ENCODE results near the gene DOHH.

DNA sequence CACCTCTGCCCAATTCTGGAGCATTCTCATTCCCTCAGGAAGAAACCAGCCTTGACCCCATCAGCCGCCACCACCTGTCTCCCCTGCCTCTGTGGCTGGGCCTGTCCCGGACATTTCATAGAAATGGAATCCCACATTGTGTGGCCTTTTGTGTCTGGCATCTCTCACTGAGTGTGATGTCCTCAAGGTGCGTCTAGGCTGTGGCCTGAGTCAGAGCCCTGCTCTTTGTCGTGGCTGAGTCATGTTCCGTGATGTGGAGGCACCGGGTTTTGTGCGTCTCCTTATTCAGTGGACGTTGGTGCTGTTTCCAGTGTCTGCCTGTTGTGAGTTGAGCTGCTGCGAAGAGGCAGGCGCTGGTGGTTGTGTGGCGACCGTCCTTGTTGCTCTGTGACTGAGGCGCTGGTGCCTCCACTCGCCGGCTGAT lies 9.1 kb upstream of the DOHH start:
- TF ChIP-seq, protein P1, sequence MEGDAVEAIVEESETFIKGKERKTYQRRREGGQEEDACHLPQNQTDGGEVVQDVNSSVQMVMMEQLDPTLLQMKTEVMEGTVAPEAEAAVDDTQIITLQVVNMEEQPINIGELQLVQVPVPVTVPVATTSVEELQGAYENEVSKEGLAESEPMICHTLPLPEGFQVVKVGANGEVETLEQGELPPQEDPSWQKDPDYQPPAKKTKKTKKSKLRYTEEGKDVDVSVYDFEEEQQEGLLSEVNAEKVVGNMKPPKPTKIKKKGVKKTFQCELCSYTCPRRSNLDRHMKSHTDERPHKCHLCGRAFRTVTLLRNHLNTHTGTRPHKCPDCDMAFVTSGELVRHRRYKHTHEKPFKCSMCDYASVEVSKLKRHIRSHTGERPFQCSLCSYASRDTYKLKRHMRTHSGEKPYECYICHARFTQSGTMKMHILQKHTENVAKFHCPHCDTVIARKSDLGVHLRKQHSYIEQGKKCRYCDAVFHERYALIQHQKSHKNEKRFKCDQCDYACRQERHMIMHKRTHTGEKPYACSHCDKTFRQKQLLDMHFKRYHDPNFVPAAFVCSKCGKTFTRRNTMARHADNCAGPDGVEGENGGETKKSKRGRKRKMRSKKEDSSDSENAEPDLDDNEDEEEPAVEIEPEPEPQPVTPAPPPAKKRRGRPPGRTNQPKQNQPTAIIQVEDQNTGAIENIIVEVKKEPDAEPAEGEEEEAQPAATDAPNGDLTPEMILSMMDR (conservative IDR thresholded peaks at IDR 0.05; ENCODE audit: low read length) = no peak
- no peak for TF ChIP-seq EZH2phosphoT487 (IDR thresholded peaks at IDR 0.05; ENCODE audit: borderline replicate concordance)
